Activated T-cell treated with anti-CD3 and anti-CD28 coated beads for 24 hours (primary cell): ENCODE data around the gene MYADM.
A peak's percentile ranks its signal among the peaks of the same experiment; 100 is the strongest.
"Not testable (repeated sequence)": the region's sequence is repeated elsewhere in the genome, so short reads cannot be mapped to it uniquely, and the experiment has no call there.

Source experiments
- DNase-seq: peaks from one replicate; pipeline ENCODE4 v3.0.0-alpha.2; 2020; ENCODE audit warnings: low read depth

MYADM gene, protein sequence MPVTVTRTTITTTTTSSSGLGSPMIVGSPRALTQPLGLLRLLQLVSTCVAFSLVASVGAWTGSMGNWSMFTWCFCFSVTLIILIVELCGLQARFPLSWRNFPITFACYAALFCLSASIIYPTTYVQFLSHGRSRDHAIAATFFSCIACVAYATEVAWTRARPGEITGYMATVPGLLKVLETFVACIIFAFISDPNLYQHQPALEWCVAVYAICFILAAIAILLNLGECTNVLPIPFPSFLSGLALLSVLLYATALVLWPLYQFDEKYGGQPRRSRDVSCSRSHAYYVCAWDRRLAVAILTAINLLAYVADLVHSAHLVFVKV

GRCh38 chr19:53867225-53868090 is at the start of gene MYADM:
Gene MYADM, plus strand, starts transcription at chr19:53867883. Its CDS starts 5,647 bp downstream, at chr19:53873530.
- DNase-seq: peak; percentile 98

- no peak for DNase-seq
Observed at GRCh38 chr19:53818756-53819155, 48.9 kb upstream of the MYADM start.

DNA sequence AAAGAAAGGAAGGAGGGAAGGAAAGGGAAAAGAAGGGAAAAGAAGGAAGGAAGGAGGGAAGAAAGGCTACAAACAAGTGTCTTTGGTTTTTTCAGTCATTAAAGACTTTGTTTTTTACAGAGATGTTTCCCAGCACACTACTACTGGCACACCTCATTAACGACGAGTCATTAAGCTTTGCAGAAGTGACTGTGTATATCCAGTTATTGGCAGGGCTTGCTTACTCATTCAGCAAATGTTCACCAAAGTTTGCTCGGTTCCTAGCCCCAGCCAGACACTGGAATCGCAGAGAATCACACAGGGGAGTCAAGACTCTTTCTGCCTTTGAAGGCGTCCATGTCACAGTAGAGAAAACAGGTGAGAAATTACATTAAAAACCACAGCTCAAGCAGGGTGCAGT is 47.8 kb upstream of the MYADM start:
- no peak for DNase-seq

- no peak for DNase-seq
Observed at GRCh38 chr19:53823380-53824120, 44.1 kb upstream of the MYADM start.

DNA sequence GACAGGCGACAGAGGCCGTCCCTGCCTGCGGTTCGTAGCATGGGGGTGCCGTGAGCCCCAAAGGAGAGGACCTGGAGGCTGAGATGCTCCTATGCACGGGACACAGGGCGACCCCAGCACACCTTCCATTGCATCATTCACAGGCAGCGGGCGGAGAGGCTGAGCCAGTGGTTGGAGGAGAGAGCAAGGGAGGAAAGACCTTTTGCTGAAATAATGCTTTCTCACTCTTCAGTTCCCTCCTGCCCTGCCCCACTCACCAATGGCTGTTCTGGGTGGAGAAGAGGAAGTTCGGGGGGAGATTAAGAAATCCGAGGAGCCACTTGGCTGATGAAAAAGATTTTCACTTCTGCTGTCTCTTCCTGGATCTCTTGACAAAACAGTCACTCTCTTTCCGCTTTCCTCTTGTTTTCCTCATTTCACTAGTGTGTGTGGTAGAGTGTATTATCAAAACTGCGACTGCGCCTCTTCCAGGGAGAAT is 43.5 kb upstream of the MYADM start, which contains the start of gene NLRP12:
Gene NLRP12 (minus strand): TSS at position 181 of the 478 bp plus-strand sequence. CDS start 140 bp downstream, at position 41.
- no peak for DNase-seq

- no peak for DNase-seq
Observed at GRCh38 chr19:53826876-53827275, 40.8 kb upstream of the MYADM start.

- DNase-seq: no peak
Observed at GRCh38 chr19:53828531-53828930, 39.2 kb upstream of the MYADM start.

DNA sequence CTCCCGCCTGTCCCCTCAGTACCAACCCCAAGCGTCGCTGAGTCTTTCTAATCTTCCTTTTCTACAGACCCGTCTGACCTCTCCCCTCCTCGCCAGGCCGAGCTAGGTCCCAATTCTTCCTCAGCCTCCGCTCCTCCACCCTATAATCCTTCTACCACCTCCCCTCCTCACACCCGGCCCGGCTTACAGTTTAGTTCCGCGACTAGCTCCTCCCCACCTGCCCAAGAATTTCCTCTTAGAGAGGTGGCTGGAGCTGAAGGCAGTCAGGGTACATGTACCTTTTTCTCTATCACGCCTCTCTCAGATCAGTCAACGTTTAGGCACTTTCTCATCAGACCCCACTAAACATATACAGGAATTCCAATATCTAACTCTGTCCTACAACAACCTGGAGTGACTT is 34.8 kb upstream of the MYADM start:
- DNase-seq: not testable (repeated sequence)

DNA sequence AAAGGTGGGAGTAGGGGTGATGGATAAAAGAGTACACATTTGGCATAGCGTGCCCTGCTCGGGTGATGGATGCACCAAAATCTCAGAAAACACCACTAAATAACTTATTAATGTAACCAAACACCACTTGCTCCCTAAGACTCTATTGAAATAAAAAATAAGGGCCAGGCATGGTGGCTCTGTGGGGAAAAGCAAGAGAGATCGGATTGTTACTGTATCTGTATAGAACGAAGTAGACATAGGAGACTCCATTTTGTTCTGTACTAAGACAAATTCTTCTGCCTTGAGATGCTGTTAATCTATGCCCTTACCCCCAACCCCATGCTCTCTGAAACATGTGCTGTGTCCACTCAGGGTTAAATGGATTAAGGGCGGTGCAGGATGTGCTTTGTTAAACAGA is 29.2 kb upstream of the MYADM start:
- DNase-seq: not testable (repeated sequence)

DNA sequence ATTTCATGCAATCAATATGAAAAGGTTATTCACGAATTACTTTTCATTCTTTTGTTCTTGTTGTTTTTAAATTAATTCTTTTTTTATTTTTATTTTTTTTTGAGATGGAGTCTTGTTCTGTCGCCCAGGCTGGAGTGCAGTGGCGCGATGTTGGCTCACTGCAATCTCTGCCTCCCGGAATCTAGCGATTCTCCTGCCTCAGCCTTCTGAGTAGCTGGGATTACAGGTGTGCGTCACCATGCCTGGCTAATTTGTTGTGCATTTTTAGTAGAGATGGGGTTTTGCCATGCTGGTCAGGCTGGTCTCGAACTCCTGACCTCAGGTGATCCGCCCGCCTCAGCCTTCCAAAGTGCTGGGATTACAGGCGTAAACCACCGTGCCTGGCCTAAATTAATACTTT is 27.4 kb upstream of the MYADM start:
- DNase-seq: not testable (repeated sequence)

GRCh38 chr19:53840914-53841313 is 26.8 kb upstream of the MYADM start:
- not testable (repeated sequence) for DNase-seq

- DNase-seq: no peak
Observed at GRCh38 chr19:53844849-53845246, 22.8 kb upstream of the MYADM start.

GRCh38 chr19:53847555-53847954 is 20.1 kb upstream of the MYADM start:
- no peak for DNase-seq

- DNase-seq: no peak
Observed at GRCh38 chr19:53849237-53849676, 18.4 kb upstream of the MYADM start.

DNA sequence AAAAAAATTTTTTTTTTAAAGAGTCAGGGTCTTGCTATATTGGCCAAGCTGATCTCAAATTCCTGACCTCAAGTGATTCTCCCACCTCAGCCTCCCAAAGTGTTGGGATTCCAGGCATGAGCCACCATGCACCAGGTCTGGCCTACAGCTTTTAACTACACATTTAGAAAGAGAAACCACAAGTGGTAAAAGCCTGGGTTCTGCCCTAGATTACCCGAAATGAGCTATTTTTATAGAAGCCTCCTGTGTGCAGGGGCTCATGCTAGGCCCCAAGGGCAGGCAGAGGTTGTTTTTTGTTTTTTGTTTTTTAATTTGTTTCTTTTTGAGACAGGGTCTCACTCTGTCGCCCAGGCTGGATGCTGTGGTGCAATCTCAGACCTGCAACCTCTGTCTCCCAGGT is 14.0 kb upstream of the MYADM start:
- DNase-seq: no peak

DNA sequence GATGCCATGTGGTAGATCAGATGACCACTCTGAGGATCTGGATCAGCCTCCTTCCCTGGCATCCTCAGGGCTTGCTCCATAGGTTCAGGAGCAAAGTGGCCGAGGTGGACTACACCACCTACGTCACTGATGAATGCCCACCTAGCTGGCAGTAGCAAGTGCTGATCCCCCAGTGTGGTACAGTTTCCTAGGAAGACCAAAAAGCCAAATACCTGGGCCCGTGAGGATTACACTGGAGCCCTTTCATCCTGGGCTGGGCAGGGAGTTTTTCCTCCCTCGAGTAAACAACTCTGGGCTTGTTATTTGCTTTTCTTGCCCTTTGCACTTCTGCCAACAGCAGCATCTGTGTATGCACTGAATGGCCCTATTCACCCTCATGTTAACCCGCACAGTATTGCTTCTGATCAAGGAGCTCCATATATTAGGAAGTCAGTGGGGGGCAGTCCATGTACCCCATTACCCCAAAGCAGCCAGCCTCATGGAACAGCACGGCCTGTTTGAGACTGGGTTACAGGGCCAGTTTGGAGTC is 3.3 kb upstream of the MYADM start:
- DNase-seq: no peak

- no peak for DNase-seq
Observed at GRCh38 chr19:53865523-53865917, 2.2 kb upstream of the MYADM start.

DNA sequence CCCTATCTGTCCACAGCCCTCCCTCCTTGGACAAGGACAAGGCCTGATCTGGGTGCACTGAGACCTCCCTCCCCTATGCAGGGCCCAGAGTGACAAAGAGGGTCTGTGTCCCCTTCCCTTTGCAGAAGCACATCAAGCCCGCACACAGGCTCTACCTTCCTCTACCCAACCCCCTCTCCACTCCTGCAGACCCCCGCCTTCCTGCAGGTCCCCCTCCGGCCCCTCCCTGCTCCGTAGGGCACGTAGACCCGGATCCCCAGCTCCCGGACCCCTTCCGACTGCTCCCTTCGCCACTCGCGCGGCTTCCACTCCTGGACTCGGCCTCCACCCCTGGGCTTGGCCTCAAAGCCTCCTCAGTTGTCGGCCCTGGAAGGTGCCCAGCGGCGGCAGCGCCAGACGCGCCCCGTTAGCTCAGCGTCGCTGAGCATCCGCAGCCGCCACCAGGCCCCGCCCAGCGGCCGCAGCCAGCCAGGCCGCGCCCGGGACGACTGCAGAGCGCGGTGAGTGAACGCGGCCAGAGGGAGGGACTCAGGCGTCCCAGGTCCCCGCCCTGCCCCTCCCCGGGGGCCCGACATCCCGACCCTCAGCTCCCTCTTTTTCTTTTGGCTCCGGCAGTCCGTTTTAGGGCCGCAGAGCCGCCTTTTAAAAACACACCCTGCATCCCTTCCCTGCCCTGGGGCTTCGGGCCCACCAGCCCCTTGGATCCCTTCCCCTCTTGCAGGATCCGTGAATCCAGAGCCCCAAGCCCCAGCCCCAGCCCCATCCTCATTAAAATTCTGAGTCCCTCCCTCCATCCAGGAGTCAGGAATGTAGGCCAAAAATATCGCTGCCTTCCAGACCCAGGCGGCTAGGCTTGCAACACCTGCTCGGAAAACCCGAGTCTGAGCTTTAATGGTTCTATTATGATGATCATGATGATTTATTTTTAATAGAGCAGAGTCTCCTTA is 1.5 kb upstream of the MYADM start:
- DNase-seq: no peak

- DNase-seq: no peak
Observed at GRCh38 chr19:53866865-53867224, 838 bp upstream of the MYADM start.

GRCh38 chr19:53868091-53868891 is 608 bp downstream of the MYADM start:
- no peak for DNase-seq
